GM18519 (cell line): Measurements from ENCODE around the gene HLX.

Source experiments
- ATAC-seq: cut with Tn5 transposase; IDR thresholded peaks from one replicate; pipeline ENCODE4 v1.9.1; 2021; ENCODE audit warnings: mild to moderate bottlenecking, moderate library complexity; ENCODE audit not compliant: unreplicated experiment, low FRiP score

The HLX gene

DNA sequence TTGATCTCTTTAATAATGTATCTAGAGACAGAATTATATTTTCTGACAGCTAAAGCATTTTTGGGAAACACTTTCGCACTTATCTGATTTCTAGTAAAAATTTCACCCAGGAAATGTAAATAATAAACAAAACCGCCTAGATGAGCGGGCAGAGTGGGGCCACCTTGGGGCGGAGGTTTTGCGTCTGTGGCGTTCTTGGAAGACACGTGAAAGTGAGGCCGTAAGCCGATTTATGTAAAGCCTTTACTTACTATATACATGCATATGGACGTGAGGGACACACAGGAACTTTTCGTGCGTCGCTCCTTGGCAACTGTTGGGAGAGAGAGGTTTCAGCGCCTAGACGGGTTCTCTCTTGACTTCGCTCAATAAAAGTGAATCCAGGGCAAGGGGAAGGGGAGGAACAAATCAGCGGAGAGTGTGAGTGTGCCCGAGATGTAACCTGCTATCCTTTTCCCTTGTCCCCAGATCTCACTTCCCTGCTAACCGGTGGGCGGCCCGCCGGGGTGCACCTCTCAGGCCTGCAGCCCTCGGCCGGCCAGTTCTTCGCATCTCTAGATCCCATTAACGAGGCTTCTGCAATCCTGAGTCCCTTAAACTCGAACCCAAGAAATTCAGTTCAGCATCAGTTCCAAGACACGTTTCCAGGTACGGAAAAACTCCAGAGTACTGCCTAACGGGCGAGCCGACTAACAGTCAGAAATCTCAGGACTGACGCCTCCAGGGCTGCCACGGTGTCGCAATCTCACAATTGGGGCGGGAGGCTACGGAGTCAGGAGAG lies 1.7 kb downstream of the HLX start:
- ATAC-seq = no peak

DNA sequence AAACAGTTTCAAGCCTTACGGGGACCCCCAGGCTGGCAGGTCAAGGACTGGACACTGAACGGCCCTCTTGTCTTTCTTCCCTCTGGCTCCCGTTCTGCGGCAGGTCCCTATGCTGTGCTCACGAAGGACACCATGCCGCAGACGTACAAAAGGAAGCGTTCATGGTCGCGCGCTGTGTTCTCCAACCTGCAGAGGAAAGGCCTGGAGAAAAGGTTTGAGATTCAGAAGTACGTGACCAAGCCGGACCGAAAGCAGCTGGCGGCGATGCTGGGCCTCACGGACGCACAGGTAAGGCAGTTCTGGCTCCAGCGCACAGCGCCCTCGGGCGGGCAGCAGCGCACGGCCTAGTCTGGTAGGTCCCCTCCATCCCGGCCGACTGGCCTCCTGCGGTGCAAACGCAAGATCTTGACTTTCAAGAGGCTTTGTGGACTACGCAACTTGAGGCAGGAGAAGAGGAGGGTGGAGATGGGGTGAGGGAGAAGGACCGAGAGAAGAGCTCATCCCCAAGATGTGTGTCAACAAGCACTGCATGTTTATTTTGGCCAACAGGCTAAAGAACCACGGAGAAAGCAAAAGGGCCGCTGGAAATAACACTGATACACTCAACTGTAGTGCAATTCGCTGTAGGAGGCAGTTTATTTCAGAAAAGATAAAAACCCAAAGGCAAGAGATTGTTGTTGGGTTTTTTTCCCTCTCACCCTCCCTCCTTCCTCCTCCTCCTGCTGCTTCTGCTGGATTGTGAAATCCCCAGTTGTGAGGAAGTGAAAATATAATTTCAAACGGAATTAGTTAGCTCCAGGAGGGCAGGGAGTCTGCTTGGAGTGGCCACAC lies 3.0 kb downstream of the HLX start:
- no peak for ATAC-seq

DNA sequence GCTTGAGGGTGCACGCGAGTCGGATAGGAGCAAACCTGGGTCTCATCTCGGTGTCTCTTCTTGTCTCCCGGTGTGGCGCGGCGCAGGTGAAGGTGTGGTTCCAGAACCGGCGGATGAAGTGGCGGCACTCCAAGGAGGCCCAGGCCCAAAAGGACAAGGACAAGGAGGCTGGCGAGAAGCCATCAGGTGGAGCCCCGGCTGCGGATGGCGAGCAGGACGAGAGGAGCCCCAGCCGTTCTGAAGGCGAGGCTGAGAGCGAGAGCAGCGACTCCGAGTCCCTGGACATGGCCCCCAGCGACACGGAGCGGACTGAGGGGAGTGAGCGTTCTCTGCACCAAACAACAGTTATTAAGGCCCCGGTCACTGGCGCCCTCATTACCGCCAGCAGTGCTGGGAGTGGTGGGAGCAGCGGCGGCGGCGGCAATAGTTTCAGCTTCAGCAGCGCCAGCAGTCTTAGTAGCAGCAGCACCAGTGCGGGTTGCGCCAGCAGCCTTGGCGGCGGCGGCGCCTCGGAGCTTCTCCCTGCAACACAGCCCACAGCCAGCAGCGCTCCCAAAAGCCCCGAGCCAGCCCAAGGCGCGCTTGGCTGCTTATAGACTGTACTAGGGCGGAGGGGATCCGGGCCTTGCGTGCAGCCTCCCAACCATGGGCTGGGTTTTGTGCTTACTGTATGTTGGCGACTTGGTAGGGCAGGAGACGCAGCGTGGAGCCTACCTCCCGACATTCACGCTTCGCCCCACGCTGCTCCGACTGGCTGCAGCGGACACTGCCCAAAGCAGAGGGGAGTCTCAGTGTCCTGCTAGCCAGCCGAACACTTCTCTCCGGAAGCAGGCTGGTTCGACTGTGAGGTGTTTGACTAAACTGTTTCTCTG lies 5.1 kb downstream of the HLX start:
- no peak for ATAC-seq

GRCh38 chr1:220884981-220885918 lies 6.0 kb downstream of the HLX start:
- no peak for ATAC-seq

DNA sequence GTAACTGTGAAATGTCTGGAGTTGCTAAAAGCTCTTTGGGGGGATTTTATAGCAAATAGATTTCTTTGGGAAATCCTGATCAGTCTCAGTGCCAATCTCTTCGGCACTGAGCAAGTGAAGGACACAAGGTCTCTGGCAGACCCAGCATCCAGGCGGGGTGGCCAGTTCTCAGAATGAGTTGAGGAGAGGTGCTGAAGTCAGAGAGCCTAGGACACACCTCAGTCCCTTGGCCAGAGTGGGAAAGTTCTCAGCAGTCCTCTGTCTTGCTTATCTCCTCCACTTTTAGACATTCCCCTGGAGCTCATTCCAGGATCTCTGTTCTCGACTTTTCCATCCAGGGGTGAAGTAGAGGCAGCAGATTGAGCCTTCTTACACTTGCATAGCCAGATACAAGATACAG lies 6.7 kb downstream of the HLX start:
- no peak for ATAC-seq

GRCh38 chr1:220886470-220887201 lies 7.4 kb downstream of the HLX start:
- no peak for ATAC-seq

GRCh38 chr1:220887202-220887519 lies 7.9 kb downstream of the HLX start:
- no peak for ATAC-seq

GRCh38 chr1:220887520-220888416 lies 8.5 kb downstream of the HLX start:
- no peak for ATAC-seq

- ATAC-seq = no peak
Measured at GRCh38 chr1:220888417-220888986, 9.3 kb downstream of the HLX start.

- no peak for ATAC-seq
Measured at GRCh38 chr1:220889333-220889732, 10.1 kb downstream of the HLX start.

DNA sequence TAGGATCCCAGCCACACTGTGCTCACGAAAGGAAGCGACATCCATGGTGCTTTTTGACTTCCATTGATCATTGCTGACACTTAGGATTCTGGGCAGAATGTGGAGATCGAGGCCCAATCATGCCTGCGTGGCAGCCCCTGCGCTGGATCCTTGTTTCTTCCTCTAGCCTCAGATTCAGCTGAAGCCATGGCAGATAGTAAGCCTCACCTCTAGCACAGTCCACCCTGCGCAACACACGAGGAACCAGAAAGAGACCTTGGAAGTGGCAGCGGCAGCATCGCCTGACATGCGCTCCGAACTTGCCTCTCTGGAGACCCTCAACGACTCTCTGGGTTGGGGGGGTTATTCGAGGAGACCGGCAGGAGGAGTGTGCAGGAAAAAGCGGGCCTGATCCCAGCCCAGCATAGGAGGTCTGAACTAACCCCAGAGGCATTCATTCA lies 10.6 kb downstream of the HLX start:
- ATAC-seq = no peak

DNA sequence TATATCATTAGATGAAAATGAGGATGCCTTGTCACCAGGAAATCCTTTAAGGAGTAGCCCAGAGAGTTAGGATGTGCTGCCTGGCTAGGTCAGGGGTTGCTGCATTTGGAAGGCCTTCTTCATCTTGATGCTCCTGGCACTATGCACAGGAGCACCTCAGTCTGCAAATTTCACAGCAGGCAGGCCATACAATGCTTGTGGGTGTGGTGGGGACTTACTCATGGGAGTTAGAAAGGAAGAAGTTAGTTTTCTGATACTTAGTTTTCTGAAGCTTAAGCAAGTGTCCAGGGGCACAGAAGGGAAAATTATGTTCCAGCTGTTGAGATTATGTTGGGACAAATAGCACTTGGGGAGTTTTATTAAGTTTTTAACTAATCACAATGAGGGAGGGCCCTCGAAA lies 11.4 kb downstream of the HLX start:
- no peak for ATAC-seq

DNA sequence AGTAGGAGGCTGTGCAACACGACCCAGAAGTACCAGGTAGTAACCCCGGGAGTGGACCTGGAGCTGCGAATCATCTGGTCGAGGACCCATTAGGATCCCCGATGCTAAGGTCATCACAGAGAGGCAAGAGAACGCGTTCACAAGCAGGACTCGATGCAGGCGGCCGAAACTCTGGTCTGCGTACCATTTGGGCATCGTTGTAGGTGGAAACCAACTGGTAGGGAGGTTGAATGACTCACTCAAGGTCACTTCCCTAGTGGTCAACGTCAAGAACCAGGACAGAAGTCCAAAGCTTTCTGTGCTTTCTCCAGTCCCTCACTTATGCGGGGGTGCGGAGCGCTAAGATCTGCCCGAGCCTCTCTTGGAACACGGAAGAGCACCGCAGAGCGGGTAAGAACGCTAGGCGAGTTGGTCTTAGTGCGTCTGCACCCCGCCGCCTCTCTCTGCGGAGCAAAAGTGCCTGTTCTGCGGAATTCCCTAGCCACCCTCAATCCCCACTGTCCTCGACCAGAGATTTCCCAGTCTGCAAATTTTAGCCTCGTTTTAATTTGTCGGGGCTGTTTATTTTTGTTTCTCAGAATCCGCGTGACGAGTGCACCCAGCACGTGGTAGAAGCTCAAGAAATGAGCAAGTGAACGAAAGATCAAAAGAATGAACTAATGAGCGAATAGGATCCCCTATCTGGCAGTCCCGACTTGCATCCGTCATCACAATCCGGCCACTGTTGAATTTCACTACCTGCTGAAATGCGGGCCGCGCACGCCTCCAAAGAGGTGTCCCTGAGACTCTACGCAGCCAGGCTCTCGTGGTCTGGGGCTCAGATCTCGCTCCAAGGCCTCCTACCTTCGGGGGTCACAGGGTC lies 12.2 kb downstream of the HLX start:
- no peak for ATAC-seq

DNA sequence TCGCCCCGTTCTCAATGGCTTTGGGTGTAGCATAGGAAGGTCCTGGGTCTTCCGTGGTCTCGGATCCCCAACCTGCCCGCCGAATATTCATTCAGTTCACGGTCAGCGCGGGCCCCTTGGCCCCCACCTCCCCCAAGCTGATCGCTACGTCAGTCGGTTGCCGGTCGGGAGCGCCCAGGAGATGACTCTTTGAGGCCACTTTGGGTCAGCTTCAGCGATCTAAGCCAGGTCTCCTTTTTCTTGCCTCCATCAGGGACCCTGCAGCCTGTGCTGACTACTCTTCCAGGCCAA lies 12.8 kb downstream of the HLX start:
- no peak for ATAC-seq

DNA sequence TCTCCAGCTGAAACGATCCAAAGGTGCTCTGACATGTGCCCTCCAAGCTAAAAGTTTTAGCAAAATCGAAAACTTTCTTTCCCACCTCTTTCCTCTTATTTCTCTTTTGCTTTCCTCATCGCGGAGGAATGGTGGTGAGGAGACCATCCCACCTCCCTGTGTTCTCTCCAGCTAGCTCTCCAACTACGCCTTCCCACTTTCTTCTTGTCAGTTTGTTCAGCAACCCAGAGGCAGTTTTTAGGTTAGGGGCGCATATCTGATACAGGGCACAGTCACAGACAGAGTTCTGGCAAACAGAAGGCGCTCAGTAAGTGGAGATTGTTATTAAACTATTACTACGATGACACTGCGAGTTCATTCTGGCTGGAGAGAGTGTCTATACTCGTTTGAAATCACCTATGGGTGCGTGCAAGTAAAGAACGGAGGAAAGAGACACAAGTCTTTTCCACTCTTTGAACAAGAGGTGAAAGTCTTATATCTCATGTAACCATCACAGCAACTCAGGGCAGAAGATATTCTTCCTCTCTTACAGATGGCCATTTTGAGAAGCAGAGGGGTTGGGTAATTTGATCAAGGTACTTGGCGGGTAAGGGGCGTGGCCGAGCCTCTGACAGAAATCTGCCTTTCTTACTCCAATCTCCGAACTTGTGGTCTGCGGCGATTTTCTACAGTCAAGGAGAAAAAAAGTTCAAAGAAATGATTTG lies 13.9 kb downstream of the HLX start:
- ATAC-seq = no peak

DNA sequence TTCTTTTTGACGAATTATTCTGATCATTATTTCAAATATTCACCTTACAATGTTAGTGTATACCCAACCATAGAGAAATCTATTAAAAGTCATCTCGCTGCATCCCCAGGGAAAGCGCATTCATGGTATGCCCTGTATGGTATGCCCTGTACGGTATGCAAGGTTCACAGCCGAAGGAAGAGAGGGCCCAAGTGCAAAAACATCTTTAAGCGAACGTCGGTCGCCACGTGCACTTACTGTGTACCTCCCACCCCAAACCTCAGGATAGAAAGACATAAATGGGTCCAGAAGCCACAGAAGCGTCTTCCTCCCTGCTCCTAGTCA lies 14.4 kb downstream of the HLX start:
- no peak for ATAC-seq
